H9 (cell line): ENCODE measurements around the gene IMPA2. TPM values are rescaled to one million over a fixed set of nuclear protein-coding genes. Genes with fewer than 3 reads are reported as not detected.

ENCODE experiments used
- DNase-seq: peaks from one replicate; pipeline ENCODE4 v3.0.0-alpha.2; 2017
- H2AFZ ChIP-seq: one replicate; pipeline ENCODE4 v1.6.1; 2013; ENCODE audit warnings: mild to moderate bottlenecking, low read length, control low read depth, moderate library complexity
- H2AK5ac ChIP-seq: 2 replicates; pipeline ENCODE4 v1.6.1; 2013; ENCODE audit warnings: low read length, control low read depth, mixed read lengths; ENCODE audit not compliant: insufficient read length
- H2BK120ac ChIP-seq: one replicate; pipeline ENCODE4 v1.6.1; 2013; ENCODE audit warnings: low read depth, mild to moderate bottlenecking, low read length, control low read depth, inconsistent platforms; ENCODE audit not compliant: poor library complexity, severe bottlenecking
- H2BK12ac ChIP-seq: 2 replicates; pipeline ENCODE4 v1.6.1; 2013; ENCODE audit warnings: low read length, control low read depth, mixed read lengths, low read depth; ENCODE audit not compliant: insufficient read length
- H2BK15ac ChIP-seq: 2 replicates; pipeline ENCODE4 v1.6.1; 2013; ENCODE audit warnings: low read depth, low read length, control low read depth
- H2BK20ac ChIP-seq: one replicate; pipeline ENCODE4 v1.6.1; 2013; ENCODE audit warnings: low read depth, mild to moderate bottlenecking, low read length, control low read depth, inconsistent platforms; ENCODE audit not compliant: poor library complexity, severe bottlenecking
- H2BK5ac ChIP-seq: 2 replicates; pipeline ENCODE4 v1.6.1; 2013; ENCODE audit warnings: low read length, control low read depth, mixed read lengths; ENCODE audit not compliant: insufficient read length
- H3K14ac ChIP-seq: 2 replicates; pipeline ENCODE4 v1.6.1; 2013; ENCODE audit warnings: low read length, control low read depth; ENCODE audit not compliant: insufficient read depth
- H3K18ac ChIP-seq: 2 replicates; pipeline ENCODE4 v1.6.1; 2013; ENCODE audit warnings: low read depth, mild to moderate bottlenecking, mixed read lengths, low read length, control low read depth; ENCODE audit not compliant: insufficient read length
- H3K23ac ChIP-seq: 2 replicates; pipeline ENCODE4 v1.6.1; 2013; ENCODE audit warnings: low read length, control low read depth, mixed read lengths, low read depth; ENCODE audit not compliant: insufficient read length
- H3K23me2 ChIP-seq: 2 replicates; pipeline ENCODE4 v1.6.1; 2013; ENCODE audit warnings: low read depth, mild to moderate bottlenecking, mixed read lengths, low read length, control low read depth; ENCODE audit not compliant: insufficient read length, poor library complexity, severe bottlenecking
- H3K27ac ChIP-seq: 2 replicates; pipeline ENCODE4 v1.5.1; 2013; ENCODE audit warnings: low read length, control low read depth, mixed read lengths, low read depth; ENCODE audit not compliant: insufficient read length
- H3K27me3 ChIP-seq: 2 replicates; pipeline ENCODE4 v1.6.1; 2013; ENCODE audit warnings: low read length, control low read depth, inconsistent platforms; ENCODE audit not compliant: insufficient read depth
- H3K4ac ChIP-seq: 2 replicates; pipeline ENCODE4 v1.6.1; 2013; ENCODE audit warnings: low read depth, mild to moderate bottlenecking, control low read depth, inconsistent platforms, low read length, moderate library complexity
- H3K4me1 ChIP-seq: 2 replicates; pipeline ENCODE4 v1.6.1; 2013; ENCODE audit warnings: low read length, control low read depth, inconsistent platforms; ENCODE audit not compliant: insufficient read depth
- H3K4me2 ChIP-seq: 2 replicates; pipeline ENCODE4 v1.6.1; 2013; ENCODE audit warnings: low read length, control low read depth, mixed read lengths; ENCODE audit not compliant: insufficient read length, insufficient read depth
- H3K56ac ChIP-seq: 2 replicates; pipeline ENCODE4 v1.6.1; 2013; ENCODE audit warnings: low read depth, mild to moderate bottlenecking, mixed read lengths, low read length, control low read depth; ENCODE audit not compliant: insufficient read length
- H3K79me1 ChIP-seq: 2 replicates; pipeline ENCODE4 v1.6.1; 2013; ENCODE audit warnings: low read depth, mild to moderate bottlenecking, moderate library complexity, low read length, control low read depth, inconsistent platforms; ENCODE audit not compliant: insufficient read depth, poor library complexity, severe bottlenecking
- H3K79me2 ChIP-seq: 2 replicates; pipeline ENCODE4 v1.6.1; 2013; ENCODE audit warnings: low read length, control low read depth, inconsistent platforms; ENCODE audit not compliant: insufficient read depth
- H3K9ac ChIP-seq: 2 replicates; pipeline ENCODE4 v1.6.1; 2013; ENCODE audit warnings: low read length, control low read depth, mixed read lengths; ENCODE audit not compliant: insufficient read length; ENCODE audit errors: extremely low read depth
- H3K9me3 ChIP-seq: one replicate; pipeline ENCODE4 v1.6.1; 2013; ENCODE audit warnings: low read depth, low read length, inconsistent platforms; ENCODE audit not compliant: control insufficient read depth
- H3T11ph ChIP-seq: one replicate; pipeline ENCODE4 v1.6.1; 2013; ENCODE audit warnings: mild to moderate bottlenecking, low read length, control low read depth, inconsistent platforms
- H4K20me1 ChIP-seq: one replicate; pipeline ENCODE4 v1.6.1; 2013; ENCODE audit not compliant: control insufficient read depth, insufficient read length, insufficient read depth
- H4K5ac ChIP-seq: 2 replicates; pipeline ENCODE4 v1.6.1; 2013; ENCODE audit warnings: low read depth, mild to moderate bottlenecking, mixed read lengths, low read length, control low read depth; ENCODE audit not compliant: insufficient read length
- H4K8ac ChIP-seq: replicated peaks from 2 replicates; pipeline ENCODE4 v1.6.1; 2013; ENCODE audit warnings: low read length, control low read depth, mixed read lengths, low read depth; ENCODE audit not compliant: insufficient read length
- H4K91ac ChIP-seq: 2 replicates; pipeline ENCODE4 v1.6.1; 2013; ENCODE audit warnings: low read depth, mild to moderate bottlenecking, moderate library complexity, mixed read lengths, low read length, control low read depth; ENCODE audit not compliant: insufficient read length
- H3K27ac Mint-ChIP-seq, 3 experiments: 2 replicates in 2 of 3; 3 replicates in 1 of 3; pipeline ENCODE4 v1.8.0; 2020 to 2021; ENCODE audit warnings: mixed read lengths in 3 of 3, mild to moderate bottlenecking in 1 of 3, moderate library complexity in 1 of 3
- H3K27me3 Mint-ChIP-seq: 2 replicates; pipeline ENCODE4 v1.8.0; 2021; ENCODE audit warnings: low read depth, mild to moderate bottlenecking, moderate library complexity, mixed read lengths
- H3K36me3 Mint-ChIP-seq, 3 experiments: 2 replicates in 2 of 3; 3 replicates in 1 of 3; pipeline ENCODE4 v1.8.0; 2020 to 2021; ENCODE audit warnings: low read depth in 3 of 3, mixed read lengths in 3 of 3; ENCODE audit not compliant: insufficient read depth in 1 of 3
- H3K4me1 Mint-ChIP-seq, 2 experiments: 2 replicates each; pipeline ENCODE4 v1.8.0; 2020; ENCODE audit warnings: mixed read lengths in 2 of 2
- H3K4me3 Mint-ChIP-seq, 2 experiments: 2 replicates in 1 of 2; 3 replicates in 1 of 2; pipeline ENCODE4 v1.8.0; 2020 to 2021; ENCODE audit warnings: mild to moderate bottlenecking in 2 of 2, mixed read lengths in 2 of 2, moderate library complexity in 1 of 2
- H3K9me3 Mint-ChIP-seq, 2 experiments: 2 replicates in 1 of 2; 3 replicates in 1 of 2; pipeline ENCODE4 v1.8.0; 2020; ENCODE audit warnings: mild to moderate bottlenecking in 2 of 2, mixed read lengths in 2 of 2, moderate library complexity in 1 of 2
- CTCF ChIP-seq: fragments of 200-600 bp; sonication (generic); conservative IDR thresholded peaks from 3 replicates; pipeline ENCODE4 v1.8.0; 2021; ENCODE audit warnings: antibody characterized with exemption, mild to moderate bottlenecking
- WGBS: extraction: QIAGEN DNeasy Blood & Tissue Kit; methylation state at CpG from one replicate; pipeline ENCODE4 v1.1.7; 2013; ENCODE audit warnings: missing lambda C conversion rate, low lambda C conversion rate, mixed read lengths; ENCODE audit not compliant: insufficient read length; ENCODE audit errors: extremely low coverage; 5-methylcytosine and 5-hydroxymethylcytosine counted together
- total RNA-seq: library from RNA; stranded (reverse); gene quantifications from 2 replicates; pipeline ENCODE4 v1.2.1, GENCODE V29; 2021

IMPA2 gene
- total RNA-seq, 1 experiment from 2014 or later = 73.8 TPM

GRCh38 chr18:11986061-11986460 is 4.8 kb downstream of the IMPA2 start:
- Histone ChIP-seq H3K79me1 (peaks cover 6% of the 10 kb centered on the region), H3K23ac (no peak overlapping the region), H2BK5ac (no peak overlapping the region), H2AK5ac (no peak overlapping the region), H3K79me2 (peaks cover 23% of the 10 kb centered on the region; the same call in 1 of the 2 replicates), H4K5ac (no peak overlapping the region), H4K91ac (no peak overlapping the region), H3K23me2 (peaks cover 4% of the 10 kb centered on the region), H3K27me3 (no peaks in the 10 kb centered on the region), H3K18ac (no peak overlapping the region), H3K9ac (no peak overlapping the region), H2BK20ac (no peak overlapping the region), H3K4me2 (no peak overlapping the region), H2BK15ac (no peak overlapping the region), H3T11ph (no peak overlapping the region), H3K4ac (no peak overlapping the region), H2BK120ac (no peak overlapping the region), H3K14ac (no peak overlapping the region), H3K27ac (no peak overlapping the region), H4K20me1 (no peaks in the 10 kb centered on the region), H3K4me1 (peaks cover 22% of the 10 kb centered on the region), H3K56ac (no peak overlapping the region), H4K8ac (no peak overlapping the region), H2BK12ac (no peak overlapping the region), H3K9me3 (no peaks in the 10 kb centered on the region), H2AFZ (no peak overlapping the region)
- H3K9me3 Mint-ChIP-seq = no peaks in the 10 kb centered on the region
- WGBS = no CpG with 5 or more reads among the region's 9 CpGs
- peaks cover 4 to 22% (median 5%) of the 10 kb centered on the region in 3 experiments for H3K36me3 Mint-ChIP-seq
- peaks cover 62 to 74% of the 10 kb centered on the region in 2 experiments for H3K4me1 Mint-ChIP-seq
- no peaks in the 10 kb centered on the region; the same call in 1 of the 2 replicates for H3K27me3 Mint-ChIP-seq
- no peak for DNase-seq
- H3K4me3 Mint-ChIP-seq = no peak overlapping the region
- no peak for TF ChIP-seq CTCF
- no peak overlapping the region; a peak in 2 of 7 replicates for H3K27ac Mint-ChIP-seq
